COLO668 (cell line): ENCODE results near the gene TANGO6.

Source experiments
- DNase-seq: peaks from one replicate; lab custom pipeline; 2025; ENCODE audit not compliant: unreplicated experiment; lab: John Stamatoyannopoulos, UW

Gene TANGO6

GRCh38 chr16:69088684-69089083, 245.4 kb downstream of the TANGO6 start:
- DNase-seq = no peak

- DNase-seq = no peak
Observed at GRCh38 chr16:69089091-69089910, 246.0 kb downstream of the TANGO6 start.

DNA sequence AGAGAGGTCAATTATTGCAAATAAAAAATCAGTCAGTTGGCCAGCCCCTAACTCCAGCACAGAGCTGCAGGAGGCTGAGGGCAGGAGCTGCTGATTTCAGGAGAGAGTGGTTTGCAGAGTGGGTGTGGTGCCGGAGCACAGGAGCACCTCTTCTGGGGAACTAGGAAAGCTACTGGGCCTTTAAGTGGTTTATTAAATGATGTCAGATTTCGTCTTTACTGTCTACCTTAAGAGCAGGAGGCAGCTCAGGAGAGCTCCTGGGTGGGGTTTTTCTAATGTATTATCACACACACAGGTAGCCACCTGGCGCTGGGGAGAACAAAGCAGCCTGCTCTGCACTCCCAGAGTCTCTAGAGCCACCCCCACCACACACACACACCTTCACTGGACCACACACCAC, 250.6 kb downstream of the TANGO6 start:
- DNase-seq = peak; percentile 29

GRCh38 chr16:69094501-69094900, 251.2 kb downstream of the TANGO6 start:
- DNase-seq = no peak

DNA sequence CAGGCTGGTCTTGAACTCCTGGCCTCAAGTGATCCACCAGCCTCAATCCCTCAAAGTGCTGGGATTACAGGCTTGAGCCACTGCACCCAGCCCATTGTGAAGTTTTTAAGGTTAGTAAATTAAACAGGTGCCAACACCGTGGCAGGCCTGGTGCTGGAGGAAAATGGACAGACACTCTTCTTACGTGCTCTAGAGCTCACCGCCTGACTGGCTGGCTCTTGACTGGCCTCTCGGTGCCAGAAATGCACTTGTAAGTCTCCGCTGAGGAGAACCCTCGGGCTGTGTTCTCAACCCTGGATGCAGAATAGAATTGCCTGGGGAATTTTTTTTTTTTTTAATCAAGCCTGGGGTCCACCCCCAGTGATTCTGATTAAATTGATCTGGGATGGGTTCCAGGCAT, 251.9 kb downstream of the TANGO6 start:
- DNase-seq = no peak

DNA sequence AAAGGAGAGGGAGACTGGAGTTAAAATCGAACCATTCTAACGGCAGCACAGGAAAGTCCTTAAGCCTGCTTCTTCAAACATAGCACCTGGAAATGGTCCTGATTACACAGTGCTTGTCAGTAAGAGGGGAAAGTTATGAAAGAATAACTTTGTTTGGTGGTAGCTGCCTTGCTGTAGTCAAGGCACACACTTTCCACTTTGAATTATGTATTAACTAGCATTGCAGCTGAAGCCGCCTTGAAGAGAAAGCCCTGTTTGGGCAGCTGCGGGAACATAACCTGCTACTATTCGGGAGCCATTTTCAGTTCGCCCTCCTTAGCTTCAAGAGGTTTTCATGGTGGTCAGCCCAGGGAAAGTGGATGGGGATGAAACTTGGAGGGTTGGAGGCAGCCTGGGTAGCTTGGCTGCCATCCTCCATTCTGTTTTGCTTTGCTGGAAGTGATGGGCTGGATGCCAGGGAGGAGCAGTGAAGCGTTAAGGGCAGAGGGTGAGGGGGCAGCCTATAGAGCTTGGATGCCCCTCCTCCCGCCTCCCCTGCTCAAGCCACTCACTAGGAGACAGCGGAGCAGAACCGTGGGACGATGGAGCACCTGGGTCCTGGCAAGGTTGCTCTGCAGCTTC, 256.9 kb downstream of the TANGO6 start:
- peak; percentile 36 for DNase-seq

GRCh38 chr16:69105501-69106361, 262.4 kb downstream of the TANGO6 start, which contains the start of gene HAS3:
TSS of gene HAS3 (plus strand) at chr16:69105653. CDS start at chr16:69109396, 3,743 bp downstream.
- peak; percentile 77 for DNase-seq

DNA sequence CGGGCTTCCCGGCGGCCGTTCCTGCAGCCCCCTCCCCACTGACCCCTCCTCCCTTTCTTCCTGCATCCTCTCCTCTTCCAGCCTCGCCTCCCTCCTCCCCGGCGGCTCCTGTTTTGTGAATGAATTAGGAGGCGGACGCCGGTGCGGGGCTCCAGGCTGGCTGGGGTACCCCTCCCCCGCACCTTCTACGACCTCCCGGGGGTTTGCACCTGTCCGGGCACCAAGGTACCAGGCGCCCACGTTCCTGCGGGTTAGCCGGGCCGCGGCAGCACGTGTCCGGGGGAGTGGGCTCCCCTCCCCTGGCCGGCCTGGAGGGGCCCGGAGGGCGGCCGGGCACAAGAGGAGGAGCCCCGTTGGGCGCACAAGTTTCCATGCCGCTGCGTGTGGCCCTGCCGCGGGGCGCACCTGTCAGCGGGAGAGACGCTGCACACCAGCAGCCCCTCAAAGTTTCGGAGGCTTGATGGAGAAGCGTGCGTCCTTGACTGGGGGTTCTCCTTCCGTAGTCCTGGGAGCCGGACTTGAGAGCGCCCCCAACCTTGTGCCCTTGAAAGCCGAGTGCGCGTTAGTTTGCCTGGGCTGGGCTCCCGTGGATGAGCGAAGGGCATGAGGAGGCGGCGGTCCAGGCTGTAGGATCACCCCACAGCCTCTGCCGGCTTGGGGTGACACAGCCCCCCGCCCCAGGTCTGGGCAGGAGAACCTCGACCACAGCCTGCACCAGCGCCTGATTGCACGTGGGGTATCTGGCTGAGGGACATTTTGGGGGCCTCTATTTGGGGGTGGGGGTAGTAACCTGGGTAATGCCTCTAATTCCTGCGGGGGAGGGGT, 263.4 kb downstream of the TANGO6 start:
- peak; percentile 19 for DNase-seq

- DNase-seq = no peak
Observed at GRCh38 chr16:69107316-69107962, 264.1 kb downstream of the TANGO6 start.

DNA sequence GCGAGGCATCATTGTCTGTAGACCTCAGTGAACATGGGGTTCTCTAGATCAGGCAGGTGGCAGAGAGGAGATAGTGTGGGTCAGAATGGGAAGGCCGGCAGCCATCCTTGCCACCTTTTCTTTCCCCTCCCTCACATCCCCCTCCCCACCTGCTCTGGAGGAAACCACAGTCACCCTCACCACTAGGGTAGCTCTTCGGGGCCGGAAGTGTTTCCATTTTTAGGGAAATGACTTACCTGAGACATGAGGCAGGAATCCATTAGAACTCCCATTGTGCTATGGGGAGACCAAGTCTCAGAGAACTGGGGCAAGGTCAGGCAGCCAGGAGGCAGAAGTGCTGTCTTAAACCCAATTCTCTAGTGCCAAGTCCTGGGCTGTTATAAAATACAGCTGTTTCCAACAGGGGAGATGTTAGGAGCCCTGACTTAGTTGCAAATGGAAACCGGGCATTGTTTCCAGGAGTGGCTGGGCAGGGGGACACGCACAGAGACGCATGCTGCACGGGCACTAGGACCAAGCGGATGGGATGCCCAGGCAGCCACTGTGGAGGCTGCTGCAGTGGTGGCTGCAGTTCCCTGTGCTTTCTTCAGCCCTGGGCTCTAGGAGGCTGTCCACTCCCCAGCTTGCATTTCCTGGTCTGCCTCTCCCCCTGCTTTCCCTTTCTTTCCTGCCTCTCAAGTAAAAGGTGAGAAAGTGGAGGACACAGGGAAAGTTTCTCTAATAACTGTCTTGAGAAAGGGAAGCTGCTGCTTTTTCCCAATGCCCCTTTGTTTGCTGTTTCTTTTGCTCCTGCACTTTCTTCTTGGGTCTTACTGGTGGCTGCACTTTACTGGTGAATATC, 265.0 kb downstream of the TANGO6 start:
- no peak for DNase-seq

GRCh38 chr16:69108905-69109252, 265.5 kb downstream of the TANGO6 start:
- DNase-seq = no peak

DNA sequence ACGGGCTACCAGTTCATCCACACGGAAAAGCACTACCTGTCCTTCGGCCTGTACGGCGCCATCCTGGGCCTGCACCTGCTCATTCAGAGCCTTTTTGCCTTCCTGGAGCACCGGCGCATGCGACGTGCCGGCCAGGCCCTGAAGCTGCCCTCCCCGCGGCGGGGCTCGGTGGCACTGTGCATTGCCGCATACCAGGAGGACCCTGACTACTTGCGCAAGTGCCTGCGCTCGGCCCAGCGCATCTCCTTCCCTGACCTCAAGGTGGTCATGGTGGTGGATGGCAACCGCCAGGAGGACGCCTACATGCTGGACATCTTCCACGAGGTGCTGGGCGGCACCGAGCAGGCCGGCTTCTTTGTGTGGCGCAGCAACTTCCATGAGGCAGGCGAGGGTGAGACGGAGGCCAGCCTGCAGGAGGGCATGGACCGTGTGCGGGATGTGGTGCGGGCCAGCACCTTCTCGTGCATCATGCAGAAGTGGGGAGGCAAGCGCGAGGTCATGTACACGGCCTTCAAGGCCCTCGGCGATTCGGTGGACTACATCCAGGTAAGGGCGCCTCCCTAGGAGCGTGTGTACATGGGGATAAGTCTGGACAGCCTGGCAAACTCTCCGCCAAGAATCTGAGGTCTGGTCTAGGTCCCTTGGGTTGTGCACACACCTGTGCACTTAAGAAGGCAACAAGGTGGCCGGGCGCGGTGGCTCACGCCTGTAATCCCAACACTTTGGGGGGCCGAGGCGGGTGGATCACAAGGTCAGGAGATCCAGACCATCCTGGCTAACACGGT, 266.3 kb downstream of the TANGO6 start:
- DNase-seq = no peak

DNA sequence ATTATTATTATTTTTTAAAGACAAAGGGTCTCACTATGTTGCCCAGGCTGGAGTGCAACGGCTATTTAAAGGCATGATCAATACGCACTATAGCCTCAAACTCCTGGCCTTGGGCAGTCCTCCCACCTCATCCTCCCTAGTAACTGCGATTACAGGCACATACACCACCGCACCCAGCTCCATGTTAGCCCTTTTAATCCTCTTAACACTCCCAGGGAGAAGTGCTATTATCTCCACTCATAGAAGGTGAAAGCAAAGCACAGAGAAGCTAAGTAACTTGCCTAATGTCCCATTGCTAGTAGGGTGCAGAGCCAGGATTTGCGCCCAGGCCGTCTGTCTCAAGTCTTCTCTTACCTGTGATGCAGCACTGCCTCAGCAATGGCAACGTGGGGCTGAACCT, 267.1 kb downstream of the TANGO6 start:
- no peak for DNase-seq

GRCh38 chr16:69111216-69111875, 268.0 kb downstream of the TANGO6 start:
- no peak for DNase-seq

DNA sequence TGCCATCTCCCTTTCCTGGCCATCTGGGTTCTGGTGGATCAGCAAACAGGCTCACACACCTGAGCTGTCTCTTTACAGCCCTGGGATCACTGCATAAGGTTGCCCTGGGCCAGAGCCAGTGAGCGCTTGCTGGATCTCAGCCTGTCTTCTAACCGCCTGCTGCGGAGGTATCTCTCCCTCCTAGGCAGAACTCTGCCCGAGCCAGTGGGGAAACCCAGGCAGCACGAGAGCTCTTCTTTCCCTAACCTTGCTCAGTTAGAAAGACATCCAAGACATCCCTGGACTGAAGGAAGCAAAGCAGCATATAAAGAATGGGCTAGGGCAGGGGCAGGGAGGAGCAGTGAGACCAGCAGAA, 268.5 kb downstream of the TANGO6 start:
- no peak for DNase-seq

DNA sequence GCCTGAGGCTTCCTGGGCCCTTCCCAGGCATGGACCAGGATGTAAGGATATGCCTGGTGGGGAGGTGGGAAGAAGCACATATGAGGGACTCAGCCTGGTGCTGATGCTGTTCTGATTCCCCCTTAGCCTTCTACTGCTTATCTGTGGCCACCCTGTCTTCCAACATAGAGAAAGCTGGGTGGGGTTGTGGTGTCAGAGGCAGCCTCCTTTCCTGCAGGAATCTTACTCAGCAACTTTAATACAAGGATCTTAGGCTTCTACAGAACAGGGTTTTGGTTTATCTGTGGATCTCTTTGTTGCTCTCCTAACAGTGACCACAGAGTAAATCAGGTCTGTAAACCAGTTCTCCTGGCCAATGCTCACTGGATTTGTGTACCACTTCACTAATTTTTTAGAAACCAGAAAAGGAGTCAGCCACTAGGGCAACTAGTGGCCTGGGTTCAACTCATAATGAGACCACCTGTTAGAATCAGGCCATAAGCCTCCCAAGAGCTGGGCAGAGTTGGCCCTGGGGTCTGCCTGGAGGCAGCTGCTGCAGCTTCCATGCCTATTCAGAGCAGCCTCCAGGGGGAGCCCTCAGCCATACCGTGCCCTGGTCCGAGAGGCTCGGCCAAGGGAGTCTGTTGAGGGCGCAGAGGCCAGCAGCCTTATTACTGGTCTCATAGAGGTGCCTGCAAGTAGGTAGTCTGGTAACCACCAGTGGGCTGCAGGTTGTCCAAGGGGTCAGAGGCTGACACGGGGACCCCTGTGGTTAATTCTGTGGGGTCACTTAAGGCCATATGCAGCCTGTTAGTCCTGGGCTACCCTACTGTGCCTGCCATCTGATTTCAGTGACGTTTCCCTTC, 269.2 kb downstream of the TANGO6 start:
- DNase-seq = peak; percentile 60

DNA sequence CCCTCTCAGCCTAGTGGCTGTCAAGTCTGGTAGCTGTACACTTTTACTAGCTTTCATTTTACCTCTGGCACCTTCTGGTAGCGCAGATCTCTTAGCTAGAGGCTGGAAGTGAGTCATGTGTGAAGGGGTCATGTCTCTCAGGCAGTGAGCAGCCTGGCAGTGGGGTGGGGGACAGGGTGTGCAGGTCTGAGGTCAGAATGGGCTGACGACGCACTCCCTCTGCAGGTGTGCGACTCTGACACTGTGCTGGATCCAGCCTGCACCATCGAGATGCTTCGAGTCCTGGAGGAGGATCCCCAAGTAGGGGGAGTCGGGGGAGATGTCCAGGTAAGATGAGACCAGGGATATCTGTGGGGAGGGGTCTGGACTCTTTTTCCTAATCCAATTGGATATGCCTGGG, 269.9 kb downstream of the TANGO6 start:
- no peak for DNase-seq
